HEK293T (cell line): ENCODE data around the gene DRAP1.

ENCODE experiments used
- ARNT ChIP-seq: fragments of 450-650 bp; IDR thresholded peaks from 2 replicates; pipeline ENCODE4 v1.6.1; 2017; ENCODE audit warnings: mild to moderate bottlenecking
- BHLHE40 ChIP-seq: fragments of 450-650 bp; IDR thresholded peaks from 2 replicates; pipeline ENCODE4 v1.6.1; 2016; ENCODE audit warnings: mild to moderate bottlenecking, moderate library complexity, borderline replicate concordance
- CTBP1 ChIP-seq: fragments of 450-650 bp; IDR thresholded peaks from 2 replicates; pipeline ENCODE4 v1.6.1; 2016; ENCODE audit warnings: borderline replicate concordance
- ELF4 ChIP-seq: fragments of 450-650 bp; IDR thresholded peaks from 2 replicates; pipeline ENCODE4 v1.6.1; 2017; ENCODE audit warnings: antibody characterized with exemption
- FOXA1 ChIP-seq: fragments of 450-650 bp; IDR thresholded peaks from 2 replicates; pipeline ENCODE4 v1.6.1; 2016; ENCODE audit warnings: mild to moderate bottlenecking
- FOXK2 ChIP-seq: fragments of 450-650 bp; IDR thresholded peaks from 2 replicates; pipeline ENCODE4 v1.6.1; 2016; ENCODE audit warnings: mild to moderate bottlenecking
- FOXM1 ChIP-seq: fragments of 450-650 bp; IDR thresholded peaks from 2 replicates; pipeline ENCODE4 v1.6.1; 2017; ENCODE audit warnings: mild to moderate bottlenecking, borderline replicate concordance
- L3MBTL2 ChIP-seq: fragments of 450-650 bp; conservative IDR thresholded peaks from 2 replicates; pipeline ENCODE4 v1.6.1; 2016; ENCODE audit warnings: mild to moderate bottlenecking
- NFRKB ChIP-seq: fragments of 450-650 bp; IDR thresholded peaks from 2 replicates; pipeline ENCODE4 v1.6.1; 2016; ENCODE audit warnings: mild to moderate bottlenecking, moderate library complexity
- SP1 ChIP-seq: fragments of 450-650 bp; IDR thresholded peaks from 2 replicates; pipeline ENCODE4 v1.6.1; 2017
- SUZ12 ChIP-seq: fragments of 450-650 bp; IDR thresholded peaks from 2 replicates; pipeline ENCODE4 v1.6.1; 2016; ENCODE audit warnings: mild to moderate bottlenecking
- TARDBP ChIP-seq: fragments of 450-650 bp; IDR thresholded peaks from 2 replicates; pipeline ENCODE4 v1.6.1; 2016
- ZNF384 ChIP-seq: fragments of 450-650 bp; IDR thresholded peaks from 2 replicates; pipeline ENCODE4 v1.6.1; 2016
- TF ChIP-seq, protein P1 (sequence below): fragments of 450-650 bp; IDR thresholded peaks from 2 replicates; pipeline ENCODE4 v1.6.1; 2016

DNA sequence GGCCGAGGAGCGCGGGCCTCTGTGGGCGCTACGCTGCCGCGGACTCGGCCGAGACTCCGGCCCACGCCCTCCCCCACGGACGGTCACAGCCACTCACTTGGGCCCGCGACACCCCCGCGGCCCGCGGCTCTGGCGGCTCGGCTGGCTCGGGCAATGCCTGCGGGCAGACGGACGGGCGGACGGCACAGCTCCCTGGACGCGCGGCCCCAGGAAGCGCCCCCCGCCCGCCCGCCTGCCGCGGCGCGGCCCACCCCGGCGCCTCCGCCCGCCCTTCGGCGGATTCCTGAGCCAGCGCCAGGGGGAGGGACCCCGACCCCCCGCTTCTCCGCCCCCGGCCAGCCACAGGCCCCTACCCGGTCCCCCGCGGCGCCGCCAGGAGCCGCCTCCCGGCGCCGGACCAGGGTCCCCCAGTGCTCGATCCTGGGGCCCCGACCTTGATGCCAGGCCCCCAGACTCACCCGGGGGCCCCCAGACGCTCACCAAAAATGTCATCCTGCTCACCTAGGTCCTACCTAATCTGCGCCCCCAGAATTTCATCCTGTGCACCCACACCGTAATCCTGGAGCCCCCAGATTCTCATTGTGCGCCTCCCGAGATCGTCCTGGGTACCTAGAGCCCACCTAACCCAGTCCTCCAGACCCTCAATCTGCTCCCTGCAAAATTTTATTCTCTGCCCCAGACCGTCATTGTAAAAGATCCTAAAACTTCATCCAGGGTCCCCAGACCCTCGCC, 46.5 kb upstream of the DRAP1 start, which contains the start of gene EFEMP2:
- no peak for TF ChIP-seq FOXM1
- TF ChIP-seq BHLHE40 = no peak
- TF ChIP-seq FOXA1 = no peak
- no peak for TF ChIP-seq SP1
- TF ChIP-seq FOXK2 = no peak
- no peak for TF ChIP-seq SUZ12
- TF ChIP-seq ZNF384 = no peak
- TF ChIP-seq ELF4 = no peak
- TF ChIP-seq TARDBP = no peak
- no peak for TF ChIP-seq CTBP1
- no peak for TF ChIP-seq L3MBTL2
- no peak for TF ChIP-seq NFRKB
- no peak for TF ChIP-seq ARNT
- TF ChIP-seq, protein P1, sequence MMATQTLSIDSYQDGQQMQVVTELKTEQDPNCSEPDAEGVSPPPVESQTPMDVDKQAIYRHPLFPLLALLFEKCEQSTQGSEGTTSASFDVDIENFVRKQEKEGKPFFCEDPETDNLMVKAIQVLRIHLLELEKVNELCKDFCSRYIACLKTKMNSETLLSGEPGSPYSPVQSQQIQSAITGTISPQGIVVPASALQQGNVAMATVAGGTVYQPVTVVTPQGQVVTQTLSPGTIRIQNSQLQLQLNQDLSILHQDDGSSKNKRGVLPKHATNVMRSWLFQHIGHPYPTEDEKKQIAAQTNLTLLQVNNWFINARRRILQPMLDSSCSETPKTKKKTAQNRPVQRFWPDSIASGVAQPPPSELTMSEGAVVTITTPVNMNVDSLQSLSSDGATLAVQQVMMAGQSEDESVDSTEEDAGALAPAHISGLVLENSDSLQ = no peak
